NCI-H524 (cell line): ENCODE results near the gene CAD.
"Not testable (repeated sequence)": the region's sequence is repeated elsewhere in the genome, so short reads cannot be mapped to it uniquely, and the experiment has no call there.

ENCODE experiments used
- DNase-seq, 2 experiments: peaks; one replicate each; lab custom pipeline; 2025; lab: John Stamatoyannopoulos, UW

Gene CAD

GRCh38 chr2:27217173-27218121 is at the start of gene CAD:
TSS of gene CAD (plus strand) at chr2:27217369. CDS start at chr2:27217552, 183 bp downstream.
- DNase-seq: peak; percentile 24 to 79

GRCh38 chr2:27170581-27171337 is 46.4 kb upstream of the CAD start:
- no peak for DNase-seq

- no peak for DNase-seq
These were observed 45.8 kb upstream of the CAD start for GRCh38 chr2:27171351-27171848.

GRCh38 chr2:27174638-27175037 is 42.5 kb upstream of the CAD start:
- DNase-seq: no peak

GRCh38 chr2:27175330-27175729 is 41.8 kb upstream of the CAD start:
- DNase-seq: no peak

- not testable (repeated sequence) for DNase-seq
These were observed 41.4 kb upstream of the CAD start for GRCh38 chr2:27175781-27176180.

- DNase-seq: no peak
These were observed 39.5 kb upstream of the CAD start for GRCh38 chr2:27177441-27178351.

- no peak for DNase-seq
These were observed 38.7 kb upstream of the CAD start for GRCh38 chr2:27178469-27178868.

GRCh38 chr2:27179344-27180000 is 37.7 kb upstream of the CAD start:
- no peak for DNase-seq

- DNase-seq: no peak
These were observed 34.8 kb upstream of the CAD start for GRCh38 chr2:27182346-27182745.

GRCh38 chr2:27184115-27184514 is 33.1 kb upstream of the CAD start:
- DNase-seq: no peak

- peak in 1 of 2 experiments; percentile 62 for DNase-seq
These were observed 31.7 kb upstream of the CAD start for GRCh38 chr2:27185331-27186026.

GRCh38 chr2:27186613-27187345 is 30.4 kb upstream of the CAD start:
- DNase-seq: no peak

- DNase-seq: no peak
These were observed 27.2 kb upstream of the CAD start for GRCh38 chr2:27189989-27190388.

- DNase-seq: peak; percentile 52 to 76
These were observed 25.9 kb upstream of the CAD start for GRCh38 chr2:27191070-27191829.

GRCh38 chr2:27194538-27195354 is 22.4 kb upstream of the CAD start:
- no peak for DNase-seq

GRCh38 chr2:27195799-27196198 is 21.4 kb upstream of the CAD start:
- not testable (repeated sequence) for DNase-seq

- not testable (repeated sequence) for DNase-seq
These were observed 19.1 kb upstream of the CAD start for GRCh38 chr2:27198068-27198467.
